ENCODE measurements around the gene MRPL54.
A peak's percentile ranks its signal among the peaks of the same experiment; 100 is the strongest.

MRPL54 gene

DNA sequence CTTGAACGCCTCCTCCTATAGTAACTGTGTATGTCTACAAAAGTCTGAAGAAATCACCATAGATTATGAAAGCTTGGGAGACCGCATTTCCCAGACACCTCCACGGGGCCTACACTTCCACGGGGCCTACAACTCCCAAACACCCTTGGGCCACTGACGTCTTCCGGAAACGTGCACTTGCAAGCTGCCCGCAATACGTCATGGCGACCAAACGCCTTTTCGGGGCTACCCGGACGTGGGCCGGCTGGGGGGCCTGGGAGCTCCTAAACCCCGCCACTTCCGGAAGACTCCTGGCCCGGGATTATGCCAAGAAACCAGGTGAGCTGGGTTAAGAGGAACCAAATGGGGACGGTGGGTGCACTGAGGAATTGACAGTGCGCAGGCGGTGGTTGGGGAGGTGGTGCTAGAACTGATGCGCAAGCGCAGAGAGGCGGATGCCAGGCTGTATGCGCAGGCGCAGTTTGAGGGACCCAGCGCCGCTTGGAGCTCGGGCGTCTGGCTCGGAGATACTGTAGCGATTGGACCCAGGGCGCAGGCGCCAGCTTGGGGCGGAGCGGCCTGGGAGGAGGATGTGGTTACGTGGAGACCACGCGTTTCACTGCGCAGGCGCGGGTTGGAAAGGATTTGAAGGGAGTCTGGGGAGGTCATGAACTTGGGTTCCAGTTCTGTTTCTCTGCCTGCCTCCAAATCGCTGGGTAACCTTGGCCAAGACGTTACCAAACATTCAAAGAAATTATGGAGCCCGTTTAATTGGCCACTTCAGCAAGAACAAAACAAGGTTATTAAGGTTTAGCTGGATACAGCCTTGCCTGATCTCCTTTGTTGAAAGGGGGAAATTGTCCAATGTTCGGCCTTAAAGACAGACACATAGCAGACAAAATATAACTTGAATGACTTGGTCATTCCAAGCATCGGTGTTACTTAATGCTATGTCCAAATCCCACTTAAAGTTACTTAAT, at the start of gene MRPL54:
Gene MRPL54 (plus strand): TSS at position 182 of the 959 bp plus-strand sequence. CDS start 19 bp downstream, at position 201.
- peak; percentile 100 for DNase-seq (ENCODE audit: low read depth)

DNA sequence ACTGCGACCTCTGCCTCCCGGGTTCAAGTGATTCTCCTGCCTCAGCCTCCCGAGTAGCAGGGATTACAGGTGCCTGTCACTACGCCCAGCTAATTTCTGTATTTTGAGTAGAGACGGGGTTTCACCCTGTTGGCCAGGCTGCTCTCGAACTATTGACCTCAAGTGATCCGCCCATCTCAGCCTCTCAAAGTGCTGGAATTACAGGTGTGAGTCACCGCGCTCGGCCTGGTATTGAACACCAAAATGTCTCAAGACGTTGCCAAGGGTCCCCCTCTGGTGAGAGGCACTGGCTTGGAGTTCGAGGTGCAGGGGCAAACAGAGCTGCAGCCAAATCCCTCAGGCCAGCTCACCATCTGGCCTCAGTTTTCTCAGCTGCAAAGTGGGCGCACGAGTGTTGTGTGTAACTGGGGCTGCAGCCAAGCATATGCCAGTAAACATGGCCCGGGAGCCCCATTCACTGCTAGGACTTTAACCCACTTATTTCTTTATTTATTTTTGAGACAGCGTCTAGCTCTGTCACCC, 46.3 kb upstream of the MRPL54 start:
- no peak for DNase-seq (ENCODE audit: low read depth)

DNA sequence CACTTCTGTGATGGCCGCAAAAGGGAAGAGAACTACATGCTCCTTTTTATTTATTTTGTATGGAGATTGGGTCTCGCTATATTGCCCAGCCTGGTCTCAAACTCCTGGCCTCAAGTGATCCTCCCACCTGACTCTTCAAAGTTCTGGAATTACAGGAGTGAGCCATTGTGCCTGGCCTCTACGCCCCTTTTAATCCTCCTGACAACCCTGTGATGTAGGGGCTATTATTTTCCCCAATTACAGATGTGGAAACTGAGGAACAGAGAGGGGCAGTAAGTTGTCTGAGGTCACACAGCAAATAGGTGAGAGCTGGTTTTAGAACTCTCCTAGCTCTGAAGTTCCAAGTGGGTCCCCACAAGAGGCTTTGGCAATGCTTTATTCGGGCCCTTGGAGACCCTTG, 42.6 kb upstream of the MRPL54 start:
- DNase-seq (ENCODE audit: low read depth), result no peak

DNA sequence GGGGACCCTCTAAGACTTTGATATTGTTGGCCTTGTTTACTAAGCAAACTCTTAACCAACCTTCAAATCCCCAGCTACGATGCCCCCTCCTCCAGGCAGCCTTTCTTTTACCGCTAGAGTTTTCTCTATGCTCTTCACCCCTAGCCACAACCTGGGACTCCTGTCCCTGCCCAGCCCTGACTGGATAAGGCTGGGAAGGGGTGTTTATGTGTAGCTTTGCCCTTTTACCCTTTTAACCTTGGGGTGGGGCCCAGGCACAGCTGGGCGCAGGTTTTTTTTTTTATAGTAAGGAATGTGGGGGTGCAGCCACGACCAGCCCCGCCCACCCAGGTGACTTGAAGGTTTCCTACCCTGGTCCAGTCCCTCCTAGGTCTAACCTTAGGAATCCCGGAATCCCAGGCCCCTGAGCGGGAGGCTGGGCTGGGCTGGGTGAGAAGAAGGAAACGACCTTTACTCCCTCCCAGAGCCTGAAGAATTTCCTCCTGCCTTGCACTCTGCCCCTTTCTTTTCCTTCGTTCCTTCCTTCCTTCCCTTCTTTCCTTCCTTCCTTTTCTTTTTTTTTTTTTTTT, 42.0 kb upstream of the MRPL54 start:
- DNase-seq (ENCODE audit: low read depth), result no peak

DNA sequence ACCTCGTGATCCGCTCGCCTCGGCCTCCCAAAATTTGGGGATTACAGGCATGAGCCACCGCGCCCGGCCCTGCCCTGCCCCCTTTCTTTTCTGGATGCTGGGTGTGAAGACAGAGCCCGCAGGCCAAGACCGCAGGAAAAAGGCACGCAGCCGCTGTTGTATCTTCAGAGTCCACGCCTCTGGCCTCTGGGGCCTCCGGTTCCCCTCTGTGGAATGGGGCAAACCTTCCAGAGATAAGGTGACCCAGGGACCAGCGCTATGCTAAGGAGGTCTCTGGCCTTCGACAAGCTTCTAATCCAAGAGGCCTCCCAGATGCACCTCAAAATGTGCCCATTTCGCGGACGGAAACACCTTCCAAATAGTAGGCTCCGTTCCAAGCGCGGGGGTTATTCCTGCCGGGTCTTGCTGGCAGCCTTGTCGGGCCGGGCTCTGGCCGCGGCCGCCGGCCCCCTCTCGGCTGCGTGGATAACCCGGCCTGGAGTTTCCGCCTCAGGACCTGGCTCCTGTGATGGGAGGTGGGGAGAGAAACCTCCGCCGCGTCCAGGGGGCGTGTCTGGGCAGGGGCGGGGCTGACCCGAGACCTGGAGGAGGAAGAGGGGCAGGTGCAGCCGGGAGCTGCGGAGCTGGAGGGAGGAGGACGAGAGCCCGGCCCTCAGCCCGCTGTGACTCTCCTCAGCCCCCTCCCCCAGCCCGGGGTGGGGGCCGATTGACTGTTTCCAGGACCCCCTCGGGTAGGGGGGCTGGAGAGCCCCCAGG, 41.2 kb upstream of the MRPL54 start:
- DNase-seq (ENCODE audit: low read depth), result peak; percentile 70

DNA sequence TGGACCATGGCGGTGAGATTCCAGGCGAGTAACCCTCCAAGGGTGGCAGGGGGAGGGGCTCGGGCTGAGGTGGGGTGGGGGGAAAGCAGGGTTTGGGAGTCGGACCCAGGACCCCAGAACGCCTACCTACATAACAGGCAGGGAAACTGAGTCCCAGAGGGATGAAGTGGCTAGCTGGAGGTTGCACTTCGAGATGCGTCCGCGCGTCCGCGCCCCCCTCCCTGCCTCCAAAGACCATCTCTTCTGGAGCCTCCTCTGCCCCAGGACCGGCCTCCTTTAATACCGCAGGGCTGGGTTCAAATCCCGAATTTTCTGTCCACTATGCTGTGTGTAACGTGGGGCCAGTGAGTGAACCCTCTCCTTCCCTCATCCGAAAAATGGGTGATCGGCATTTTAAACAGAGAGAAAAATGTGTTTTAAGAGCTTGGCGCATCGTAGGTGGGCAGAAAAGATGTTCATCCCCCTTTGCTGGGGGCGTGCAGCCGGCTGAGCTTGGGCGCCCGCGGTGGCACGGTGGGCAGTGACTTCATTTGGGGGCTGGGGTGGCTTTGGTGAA, 40.5 kb upstream of the MRPL54 start:
- no peak for DNase-seq (ENCODE audit: low read depth)

DNA sequence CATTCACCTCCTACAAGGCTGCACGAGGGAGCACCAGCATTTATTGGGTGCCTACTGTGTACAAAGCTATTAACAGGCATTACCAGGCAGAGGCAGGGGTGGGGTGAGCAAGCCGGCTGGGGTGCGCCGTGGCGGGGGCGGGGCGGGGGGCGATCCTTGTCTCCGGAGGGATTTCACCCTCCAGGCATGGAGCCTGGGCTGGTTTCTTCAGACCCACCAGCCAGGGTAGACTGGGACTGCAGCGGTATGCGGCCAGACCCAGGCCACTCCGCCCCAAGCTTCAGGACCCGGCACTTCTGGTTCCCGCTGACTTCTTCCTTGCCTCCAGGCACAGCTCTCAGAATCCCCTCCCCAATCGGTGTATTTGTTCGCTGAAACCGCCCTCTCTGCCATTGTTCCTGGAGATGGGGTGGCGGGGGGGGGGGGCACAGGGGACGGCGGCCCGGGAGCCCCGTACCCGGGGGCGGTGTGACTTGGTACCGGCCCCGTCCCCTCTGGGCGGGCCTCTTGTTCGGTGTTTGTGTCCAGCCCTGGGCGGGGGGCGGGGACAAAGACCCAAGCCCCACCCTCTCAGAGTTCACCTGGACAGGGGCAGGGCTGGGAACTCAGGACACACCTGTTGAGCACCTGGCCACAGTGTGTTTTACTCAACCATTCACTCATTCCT, 39.9 kb upstream of the MRPL54 start:
- DNase-seq (ENCODE audit: low read depth), result no peak

DNA sequence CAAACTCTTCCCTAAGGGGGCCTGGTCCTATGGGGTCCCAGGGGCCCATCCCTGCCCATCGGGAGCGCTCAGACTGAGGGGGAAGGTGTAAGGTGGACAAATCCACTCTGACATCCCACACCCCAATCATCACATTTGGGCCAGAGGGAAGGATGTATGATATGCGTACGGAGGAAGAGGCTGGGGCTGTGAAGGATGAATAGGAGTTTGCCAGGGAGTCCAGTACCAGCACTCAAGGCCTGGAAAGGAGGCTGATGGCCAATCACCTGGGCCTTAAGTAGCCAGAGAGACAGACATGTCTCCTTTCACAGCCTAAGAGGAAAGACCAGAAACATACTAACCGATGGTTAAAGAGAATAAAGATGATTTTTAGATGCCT, 39.4 kb upstream of the MRPL54 start:
- no peak for DNase-seq (ENCODE audit: low read depth)

DNA sequence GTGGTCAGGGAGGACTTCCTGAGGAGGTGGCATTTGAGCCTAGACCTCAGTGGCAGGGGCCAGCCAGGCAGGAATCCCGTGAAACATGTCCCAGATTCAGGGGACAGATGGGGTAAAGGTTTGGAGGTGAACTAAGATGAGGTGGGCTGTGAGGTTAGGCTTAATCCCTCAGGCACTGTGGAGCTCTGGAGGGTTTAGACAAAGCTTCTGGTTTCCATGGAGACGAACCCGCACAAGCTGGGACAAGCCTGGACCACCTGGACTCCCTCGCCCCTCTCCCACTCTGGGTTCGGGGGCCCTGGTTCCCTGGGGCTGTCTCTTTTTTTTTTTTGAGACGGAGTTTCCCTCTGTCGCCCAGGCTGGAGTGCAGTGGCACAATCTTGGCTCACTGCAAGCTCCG, 38.6 kb upstream of the MRPL54 start:
- DNase-seq (ENCODE audit: low read depth), result no peak

DNA sequence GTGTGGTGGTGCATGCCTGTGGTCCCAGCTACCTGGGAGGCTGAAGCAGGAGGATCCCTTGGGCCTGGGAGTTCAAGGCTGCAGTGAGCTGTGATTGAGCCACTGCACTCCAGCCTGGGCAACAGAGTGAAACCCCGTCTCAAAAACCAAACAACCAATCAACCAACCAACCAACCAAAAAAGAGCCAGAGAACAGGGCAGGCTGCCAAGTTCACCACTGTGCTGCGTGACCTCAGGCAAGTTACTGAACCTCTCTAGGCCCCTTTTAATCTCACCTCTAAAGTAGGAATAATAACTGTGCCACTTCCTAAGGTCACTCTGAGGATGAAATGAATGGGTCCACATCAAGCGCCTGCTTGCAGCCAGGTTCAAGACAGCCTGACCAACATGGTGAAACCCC, 37.4 kb upstream of the MRPL54 start:
- DNase-seq (ENCODE audit: low read depth), result no peak

DNA sequence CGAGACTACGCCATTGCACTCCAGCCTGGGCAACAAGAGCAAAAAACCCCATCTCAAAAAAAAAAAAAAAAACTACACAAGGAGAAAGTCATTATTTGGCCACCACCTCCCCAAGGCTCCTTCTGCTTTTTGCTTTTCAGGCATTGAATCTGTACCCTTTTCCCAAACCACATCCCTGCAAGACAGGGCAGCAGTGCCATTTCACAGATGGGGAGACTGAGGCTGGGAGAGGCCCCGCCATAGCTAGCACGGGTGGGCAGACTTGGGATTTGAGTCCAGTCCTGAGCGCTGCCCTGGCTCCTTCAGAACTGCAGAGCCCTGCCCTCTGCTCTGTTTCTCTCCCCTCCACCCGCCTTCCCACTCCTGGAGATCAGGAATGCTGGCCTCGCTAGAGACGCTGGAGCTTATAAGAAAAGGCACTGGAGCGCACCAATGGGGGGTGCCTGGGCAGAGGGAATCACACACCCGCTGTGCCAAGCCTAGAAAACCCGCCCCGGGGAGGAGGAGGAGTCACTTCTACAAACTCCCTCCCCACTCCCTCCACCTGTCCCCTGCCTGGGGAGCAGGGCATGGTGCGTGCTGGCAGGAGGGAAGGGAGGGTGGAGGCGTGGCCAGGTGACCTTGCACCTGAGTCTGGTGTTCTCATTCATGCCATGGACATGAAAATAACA, 36.7 kb upstream of the MRPL54 start:
- DNase-seq (ENCODE audit: low read depth), result no peak

DNA sequence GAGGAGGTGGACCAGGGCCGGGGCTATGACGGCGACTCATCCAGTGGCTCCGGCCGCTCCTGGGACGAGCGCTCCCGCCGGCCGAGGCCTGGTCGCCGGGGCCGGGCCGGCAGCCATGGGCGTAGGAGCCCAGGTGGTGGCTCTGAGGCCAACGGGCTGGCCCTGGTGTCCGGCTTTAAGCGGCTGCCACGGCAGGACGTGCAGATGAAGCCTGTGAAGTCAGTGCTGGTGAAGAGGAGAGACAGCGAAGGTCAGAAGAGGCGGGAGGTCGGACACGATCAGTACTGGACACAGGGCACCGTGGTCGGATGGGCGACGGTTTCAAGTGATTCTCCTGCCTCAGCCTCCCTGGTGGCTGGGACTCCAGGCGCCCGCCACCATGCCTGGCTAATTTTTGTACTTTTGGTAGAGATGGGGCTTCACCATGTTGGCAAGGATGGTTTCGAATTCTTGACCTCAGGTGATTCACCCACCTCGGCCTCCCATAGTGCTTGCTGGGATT, 32.0 kb upstream of the MRPL54 start:
- no peak for DNase-seq (ENCODE audit: low read depth)

DNA sequence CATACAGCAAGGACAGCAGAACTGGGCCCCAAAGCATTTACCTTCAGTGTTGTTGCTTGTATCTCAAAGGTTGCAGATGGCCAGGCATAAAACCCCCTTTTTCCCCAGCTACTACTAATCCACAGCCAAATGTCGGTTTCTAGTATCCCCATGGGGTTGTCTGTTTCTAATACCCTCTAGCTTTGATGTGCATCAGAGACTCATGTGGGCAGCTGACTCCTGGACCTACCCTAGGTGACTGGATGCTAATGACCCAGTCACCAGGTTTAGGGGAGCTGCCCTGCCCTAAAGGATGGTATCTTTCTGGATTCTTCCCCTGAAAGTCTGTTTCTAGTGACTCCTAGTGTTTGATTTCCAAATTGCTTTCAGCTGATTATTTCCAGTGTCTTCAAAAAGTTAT, 30.4 kb upstream of the MRPL54 start:
- DNase-seq (ENCODE audit: low read depth), result no peak

DNA sequence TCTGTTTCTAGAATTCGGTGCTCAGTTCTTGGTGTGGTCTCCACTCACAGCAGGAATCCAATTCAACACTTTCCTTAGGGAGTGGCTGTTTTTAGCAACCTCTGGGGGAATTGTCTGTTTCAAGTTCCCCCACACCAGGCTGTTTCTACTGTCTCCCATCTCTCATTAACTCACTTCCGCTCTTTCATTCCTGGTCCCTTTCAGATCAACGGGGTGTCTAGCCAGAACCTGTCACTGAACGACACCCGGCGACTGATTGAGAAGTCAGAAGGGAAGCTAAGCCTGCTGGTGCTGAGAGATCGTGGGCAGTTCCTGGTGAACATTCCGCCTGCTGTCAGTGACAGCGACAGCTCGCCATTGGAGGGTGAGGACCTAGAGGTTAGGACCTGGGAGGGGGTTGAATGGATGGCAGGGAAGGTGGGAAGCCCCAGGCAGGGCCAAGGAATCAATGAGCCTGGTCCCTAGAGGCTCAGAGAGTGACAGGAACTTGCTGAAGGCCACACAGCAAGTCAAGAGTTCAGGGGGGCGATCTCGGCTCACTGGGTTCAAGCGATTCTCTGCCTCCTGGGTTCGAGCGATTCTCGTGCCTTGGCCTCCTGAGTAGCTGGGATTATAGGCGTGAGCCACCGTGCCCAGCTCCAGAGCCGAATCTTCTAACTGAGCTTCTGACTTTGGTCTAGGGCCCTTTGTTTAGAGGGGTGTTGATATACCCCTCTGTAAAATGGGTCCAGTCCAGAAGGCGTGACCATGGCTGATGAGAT, 28.8 kb upstream of the MRPL54 start:
- DNase-seq (ENCODE audit: low read depth), result no peak

DNA sequence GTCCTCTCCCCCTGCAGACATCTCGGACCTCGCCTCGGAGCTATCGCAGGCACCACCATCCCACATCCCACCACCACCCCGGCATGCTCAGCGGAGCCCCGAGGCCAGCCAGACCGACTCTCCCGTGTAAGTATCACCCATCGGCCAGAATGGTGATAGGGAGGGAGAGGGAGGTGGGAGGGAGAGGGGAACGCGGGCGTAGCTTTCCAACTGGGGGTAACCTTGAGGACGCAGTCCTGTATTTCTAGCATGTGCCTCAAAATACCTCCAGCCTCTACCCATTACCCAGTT, 28.2 kb upstream of the MRPL54 start:
- no peak for DNase-seq (ENCODE audit: low read depth)

DNA sequence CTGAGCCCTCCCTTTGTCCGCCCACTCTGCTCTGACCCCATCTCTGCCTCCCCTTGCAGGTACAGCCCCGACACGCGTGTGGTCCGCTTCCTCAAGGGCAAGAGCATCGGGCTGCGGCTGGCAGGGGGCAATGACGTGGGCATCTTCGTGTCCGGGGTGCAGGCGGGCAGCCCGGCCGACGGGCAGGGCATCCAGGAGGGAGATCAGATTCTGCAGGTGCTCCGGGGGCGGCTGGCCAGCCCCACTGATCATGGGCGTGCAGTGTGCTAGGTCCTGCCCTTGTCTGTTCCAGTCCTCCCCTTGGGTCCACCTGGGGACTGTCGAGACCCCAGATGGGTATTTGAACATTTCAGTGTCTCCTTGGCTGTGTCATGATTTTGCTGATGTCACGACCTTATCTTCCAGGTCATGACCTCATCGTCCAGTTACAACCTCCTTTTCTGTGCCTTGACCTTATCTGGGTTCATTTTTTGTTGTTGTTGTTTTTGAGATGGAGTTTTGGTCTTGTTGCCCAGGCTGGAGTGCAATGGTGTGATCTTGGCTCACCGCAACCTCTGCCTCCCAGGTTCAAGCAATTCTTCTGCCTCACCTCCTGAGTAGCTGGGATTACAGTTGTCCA, 26.3 kb upstream of the MRPL54 start:
- no peak for DNase-seq (ENCODE audit: low read depth)

DNA sequence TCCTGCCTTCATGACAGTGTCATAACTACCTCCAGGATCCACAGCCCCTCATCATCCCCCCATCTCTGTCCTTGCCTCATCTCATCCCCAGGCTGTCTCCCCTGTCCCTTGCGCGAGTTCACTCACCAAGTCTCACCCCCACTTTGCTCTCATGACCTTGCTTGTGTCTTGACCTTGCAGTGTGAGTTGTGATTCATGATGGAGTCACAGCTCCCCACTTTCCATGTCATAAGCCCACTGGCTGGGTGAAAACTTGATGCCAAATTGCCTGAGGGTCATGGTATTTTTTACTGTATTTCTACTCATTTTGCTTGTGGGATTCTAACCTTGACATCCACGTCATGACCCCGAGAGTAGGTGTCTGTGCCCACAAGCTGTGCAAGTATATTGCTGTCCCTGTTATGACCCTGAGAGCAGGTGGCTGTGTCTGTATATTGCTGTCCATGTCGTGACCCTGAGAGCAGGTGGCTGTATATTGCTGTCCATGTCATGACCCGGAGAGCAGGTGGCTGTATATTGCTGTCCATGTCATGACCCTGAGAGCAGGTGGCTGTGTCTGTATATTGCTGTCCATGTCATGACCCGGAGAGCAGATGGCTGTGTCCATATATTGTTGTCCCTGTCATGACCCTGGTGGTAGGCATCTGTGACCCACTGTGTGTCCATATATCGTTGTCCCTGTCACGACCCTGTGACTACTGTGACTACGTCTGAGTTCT, 24.8 kb upstream of the MRPL54 start:
- no peak for DNase-seq (ENCODE audit: low read depth)

DNA sequence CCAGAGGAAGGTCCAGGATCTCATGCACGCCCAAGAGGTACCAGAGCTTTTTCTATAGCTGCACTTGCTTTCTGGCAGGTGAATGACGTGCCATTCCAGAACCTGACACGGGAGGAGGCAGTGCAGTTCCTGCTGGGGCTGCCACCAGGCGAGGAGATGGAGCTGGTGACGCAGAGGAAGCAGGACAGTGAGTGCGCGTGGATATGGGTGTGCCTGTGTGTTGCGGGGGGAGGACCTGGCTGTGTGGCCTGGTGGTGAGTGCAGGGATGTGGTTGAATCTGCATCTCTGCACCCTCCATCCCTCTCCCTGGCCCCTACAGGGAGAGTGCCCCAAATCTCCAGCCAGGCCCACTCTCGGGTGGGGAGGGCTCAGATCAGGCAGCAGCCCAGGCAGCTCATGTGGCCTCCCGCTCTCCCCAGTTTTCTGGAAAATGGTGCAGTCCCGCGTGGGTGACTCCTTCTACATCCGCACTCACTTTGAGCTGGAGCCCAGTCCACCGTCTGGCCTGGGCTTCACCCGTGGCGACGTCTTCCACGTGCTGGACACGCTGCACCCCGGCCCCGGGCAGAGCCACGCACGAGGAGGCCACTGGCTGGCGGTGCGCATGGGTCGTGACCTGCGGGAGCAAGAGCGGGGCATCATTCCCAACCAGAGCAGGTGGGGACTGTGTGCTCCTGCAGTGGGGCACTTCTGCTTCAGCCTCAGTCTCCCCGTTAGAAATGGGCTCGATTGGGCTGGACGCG, 23.8 kb upstream of the MRPL54 start:
- DNase-seq (ENCODE audit: low read depth), result no peak

DNA sequence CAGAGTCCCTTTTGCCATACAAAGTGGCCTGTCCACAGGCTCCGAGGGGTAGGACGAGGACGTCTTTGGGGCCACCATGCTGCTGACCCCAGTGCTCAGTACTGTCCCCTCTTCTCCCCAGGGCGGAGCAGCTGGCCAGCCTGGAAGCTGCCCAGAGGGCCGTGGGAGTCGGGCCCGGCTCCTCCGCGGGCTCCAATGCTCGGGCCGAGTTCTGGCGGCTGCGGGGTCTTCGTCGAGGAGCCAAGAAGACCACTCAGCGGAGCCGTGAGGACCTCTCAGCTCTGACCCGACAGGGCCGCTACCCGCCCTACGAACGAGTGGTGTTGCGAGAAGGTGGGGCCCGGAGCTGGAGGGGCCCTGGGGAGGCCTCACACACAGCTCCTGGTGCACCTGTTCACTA, 22.1 kb upstream of the MRPL54 start:
- no peak for DNase-seq (ENCODE audit: low read depth)
